ENCODE measurements around the gene UMAD1.

DNA sequence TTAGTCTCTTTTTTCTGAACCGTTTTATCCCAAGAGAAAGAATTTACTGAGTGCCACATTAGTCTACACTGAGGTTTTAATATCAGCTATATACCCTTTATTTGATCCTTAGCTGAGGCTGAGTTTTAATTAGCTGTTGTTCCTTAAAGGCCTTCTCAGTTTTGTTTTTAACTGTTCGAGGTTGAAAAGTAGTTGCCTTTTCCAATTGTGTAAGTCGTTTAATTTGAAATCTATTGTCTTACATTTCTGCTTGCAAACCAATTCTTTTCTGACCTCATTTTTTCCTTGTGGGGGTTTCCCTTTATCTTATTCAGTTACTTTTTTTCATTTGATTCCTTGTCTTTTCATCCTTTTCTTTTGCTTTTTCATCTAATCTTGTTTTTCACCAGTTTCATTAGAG is 30.8 kb downstream of the UMAD1 start:
- TF ChIP-seq, protein P1, sequence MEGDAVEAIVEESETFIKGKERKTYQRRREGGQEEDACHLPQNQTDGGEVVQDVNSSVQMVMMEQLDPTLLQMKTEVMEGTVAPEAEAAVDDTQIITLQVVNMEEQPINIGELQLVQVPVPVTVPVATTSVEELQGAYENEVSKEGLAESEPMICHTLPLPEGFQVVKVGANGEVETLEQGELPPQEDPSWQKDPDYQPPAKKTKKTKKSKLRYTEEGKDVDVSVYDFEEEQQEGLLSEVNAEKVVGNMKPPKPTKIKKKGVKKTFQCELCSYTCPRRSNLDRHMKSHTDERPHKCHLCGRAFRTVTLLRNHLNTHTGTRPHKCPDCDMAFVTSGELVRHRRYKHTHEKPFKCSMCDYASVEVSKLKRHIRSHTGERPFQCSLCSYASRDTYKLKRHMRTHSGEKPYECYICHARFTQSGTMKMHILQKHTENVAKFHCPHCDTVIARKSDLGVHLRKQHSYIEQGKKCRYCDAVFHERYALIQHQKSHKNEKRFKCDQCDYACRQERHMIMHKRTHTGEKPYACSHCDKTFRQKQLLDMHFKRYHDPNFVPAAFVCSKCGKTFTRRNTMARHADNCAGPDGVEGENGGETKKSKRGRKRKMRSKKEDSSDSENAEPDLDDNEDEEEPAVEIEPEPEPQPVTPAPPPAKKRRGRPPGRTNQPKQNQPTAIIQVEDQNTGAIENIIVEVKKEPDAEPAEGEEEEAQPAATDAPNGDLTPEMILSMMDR (IDR thresholded peaks at IDR 0.05) = no peak
- no peak for TF ChIP-seq POLR2A (IDR thresholded peaks at IDR 0.05)
